ENCODE results near the gene ALDH1A1. TPM values are rescaled to one million over a fixed set of nuclear protein-coding genes. Genes with fewer than 3 reads are reported as not detected.

Gene ALDH1A1
- total and polyA plus RNA-seq, 9 of the 15 experiments (the other 6 are each of a cell fraction or from before 2014, with no cell fraction given), result 1.8 to 86.3 (median 24.4) TPM

DNA sequence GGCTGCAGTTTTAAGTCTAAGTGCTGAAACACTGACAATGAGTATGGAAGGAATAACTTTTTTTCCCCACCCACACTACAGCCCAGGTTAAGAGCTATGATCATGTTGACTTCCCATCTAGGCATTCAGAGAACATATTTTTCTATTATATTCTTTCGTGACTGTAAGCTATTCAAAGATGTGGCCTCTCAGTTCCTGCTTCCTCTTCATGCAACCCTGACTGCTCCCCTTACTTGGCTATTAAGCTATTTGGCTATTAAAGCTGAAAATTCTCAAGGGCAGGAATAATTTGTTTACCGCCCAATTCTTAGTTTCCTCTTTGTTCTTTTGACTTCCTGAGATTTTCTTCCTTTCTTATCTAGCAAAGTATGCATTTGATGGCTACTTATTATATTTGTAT, 18.6 kb upstream of the ALDH1A1 start:
- intact Hi-C loops (cut with micrococcal nuclease) (no loop called here), in situ Hi-C loops (cut with MboI) (no loop called here)
- FAIRE-seq (no peak), ATAC-seq (no peak), DNase-seq (ENCODE audit: extremely low read depth in 1 of 4, low spot score in 3 of 4) (no peak)
- POLR2A ChIA-PET, result no interaction called here
- CTCF ChIA-PET (ENCODE audit: low intra/inter-chr PET ratio), result no interaction called here
- TF ChIP-seq ZNF197 (CRISPR knock-in tag; IDR thresholded peaks at IDR 0.05; ENCODE audit: low read depth) (no peak), GTF2E2 (tag; IDR thresholded peaks at IDR 0.05) (no peak), TGIF2 (CRISPR knock-in tag; IDR thresholded peaks at IDR 0.05) (no peak), ZNF76 (CRISPR knock-in tag; IDR thresholded peaks at IDR 0.05; ENCODE audit: borderline replicate concordance) (no peak), MAFK (IDR thresholded peaks at IDR 0.05; ENCODE audit: low read length) (no peak), BRCA1 (IDR thresholded peaks at IDR 0.05) (no peak), BRCA1 (CRISPR knock-in tag; IDR thresholded peaks at IDR 0.05) (no peak), TAF7 (tag; IDR thresholded peaks at IDR 0.05) (no peak)
- TF ChIP-seq, protein P1, sequence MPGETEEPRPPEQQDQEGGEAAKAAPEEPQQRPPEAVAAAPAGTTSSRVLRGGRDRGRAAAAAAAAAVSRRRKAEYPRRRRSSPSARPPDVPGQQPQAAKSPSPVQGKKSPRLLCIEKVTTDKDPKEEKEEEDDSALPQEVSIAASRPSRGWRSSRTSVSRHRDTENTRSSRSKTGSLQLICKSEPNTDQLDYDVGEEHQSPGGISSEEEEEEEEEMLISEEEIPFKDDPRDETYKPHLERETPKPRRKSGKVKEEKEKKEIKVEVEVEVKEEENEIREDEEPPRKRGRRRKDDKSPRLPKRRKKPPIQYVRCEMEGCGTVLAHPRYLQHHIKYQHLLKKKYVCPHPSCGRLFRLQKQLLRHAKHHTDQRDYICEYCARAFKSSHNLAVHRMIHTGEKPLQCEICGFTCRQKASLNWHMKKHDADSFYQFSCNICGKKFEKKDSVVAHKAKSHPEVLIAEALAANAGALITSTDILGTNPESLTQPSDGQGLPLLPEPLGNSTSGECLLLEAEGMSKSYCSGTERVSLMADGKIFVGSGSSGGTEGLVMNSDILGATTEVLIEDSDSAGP (CRISPR knock-in tag; IDR thresholded peaks at IDR 0.05), result no peak
- TF ChIP-seq, protein P2, sequence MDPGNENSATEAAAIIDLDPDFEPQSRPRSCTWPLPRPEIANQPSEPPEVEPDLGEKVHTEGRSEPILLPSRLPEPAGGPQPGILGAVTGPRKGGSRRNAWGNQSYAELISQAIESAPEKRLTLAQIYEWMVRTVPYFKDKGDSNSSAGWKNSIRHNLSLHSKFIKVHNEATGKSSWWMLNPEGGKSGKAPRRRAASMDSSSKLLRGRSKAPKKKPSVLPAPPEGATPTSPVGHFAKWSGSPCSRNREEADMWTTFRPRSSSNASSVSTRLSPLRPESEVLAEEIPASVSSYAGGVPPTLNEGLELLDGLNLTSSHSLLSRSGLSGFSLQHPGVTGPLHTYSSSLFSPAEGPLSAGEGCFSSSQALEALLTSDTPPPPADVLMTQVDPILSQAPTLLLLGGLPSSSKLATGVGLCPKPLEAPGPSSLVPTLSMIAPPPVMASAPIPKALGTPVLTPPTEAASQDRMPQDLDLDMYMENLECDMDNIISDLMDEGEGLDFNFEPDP (CRISPR knock-in tag; IDR thresholded peaks at IDR 0.05), result no peak
- Histone ChIP-seq H3K27ac (ENCODE audit: extremely low read depth, low read depth, low read length) (no peak overlapping the region), H3K9me1 (ENCODE audit: control insufficient read depth, insufficient read depth, low read length) (no peaks in the 10 kb centered on the region), H3K4me3 (no peak overlapping the region), H2AFZ (ENCODE audit: low read depth, low read length) (no peak overlapping the region; the same call in 1 of the 2 replicates), H3K4me1 (replicated peaks in 1 of 2; ENCODE audit: control insufficient read depth in 2 of 2, insufficient read depth in 2 of 2, low read length in 2 of 2) (no peaks in the 10 kb centered on the region), H3K36me3 (ENCODE audit: control insufficient read depth, insufficient read depth, low read length) (no peaks in the 10 kb centered on the region), H3K9ac (ENCODE audit: insufficient read depth in 1 of 2, low read depth in 2 of 2, low read length in 2 of 2) (no peak overlapping the region), H3K27me3 (ENCODE audit: control insufficient read depth in 2 of 2, insufficient read depth in 2 of 2, low read length in 2 of 2) (no peaks in the 10 kb centered on the region), H3K4me2 (ENCODE audit: insufficient read depth, low read length) (no peak overlapping the region), H3K79me2 (ENCODE audit: control insufficient read depth, insufficient read depth, low read length) (no peaks in the 10 kb centered on the region), H3K9me3 (replicated peaks; ENCODE audit: control insufficient read depth, insufficient read depth, low read depth, low read length) (no peaks in the 10 kb centered on the region), H4K20me1 (replicated peaks; ENCODE audit: control insufficient read depth, insufficient read depth, low read length) (no peaks in the 10 kb centered on the region)
- 59% methylated on average over 2 of the region's 2 CpGs for WGBS (ENCODE audit: insufficient coverage, low coverage, missing lambda C conversion rate)
- no TSS peak for BruUV-seq (replicated peaks)
